NCI-H1048 (cell line): ENCODE results near the gene ENTPD7.

Experiments
- DNase-seq: peaks from one replicate; lab custom pipeline; 2025; lab: John Stamatoyannopoulos, UW

The ENTPD7 gene

GRCh38 chr10:99647601-99648151, 11.6 kb upstream of the ENTPD7 start:
- DNase-seq = no peak

GRCh38 chr10:99648717-99649116, 10.6 kb upstream of the ENTPD7 start:
- no peak for DNase-seq

- DNase-seq = no peak
Measured at GRCh38 chr10:99652800-99653390, 6.4 kb upstream of the ENTPD7 start.

GRCh38 chr10:99654390-99655175, 4.7 kb upstream of the ENTPD7 start:
- DNase-seq = no peak

GRCh38 chr10:99656199-99657064, 2.9 kb upstream of the ENTPD7 start:
- DNase-seq = no peak

GRCh38 chr10:99658622-99659030, 683 bp upstream of the ENTPD7 start:
- no peak for DNase-seq

GRCh38 chr10:99659868-99660366, 608 bp downstream of the ENTPD7 start:
- DNase-seq = no peak

- DNase-seq = no peak
Measured at GRCh38 chr10:99660662-99661376, 1.5 kb downstream of the ENTPD7 start.

GRCh38 chr10:99661377-99661763, 2.1 kb downstream of the ENTPD7 start:
- DNase-seq = no peak

GRCh38 chr10:99665304-99665703, 6.0 kb downstream of the ENTPD7 start:
- no peak for DNase-seq

- no peak for DNase-seq
Measured at GRCh38 chr10:99667108-99667751, 7.9 kb downstream of the ENTPD7 start.

GRCh38 chr10:99671386-99671785, 12.1 kb downstream of the ENTPD7 start:
- DNase-seq = no peak

- no peak for DNase-seq
Measured at GRCh38 chr10:99672884-99673283, 13.6 kb downstream of the ENTPD7 start.

GRCh38 chr10:99673492-99673891, 14.2 kb downstream of the ENTPD7 start:
- no peak for DNase-seq

- DNase-seq = no peak
Measured at GRCh38 chr10:99674762-99675161, 15.5 kb downstream of the ENTPD7 start.

- no peak for DNase-seq
Measured at GRCh38 chr10:99676426-99676825, 17.1 kb downstream of the ENTPD7 start.

- no peak for DNase-seq
Measured at GRCh38 chr10:99676895-99677294, 17.6 kb downstream of the ENTPD7 start.

GRCh38 chr10:99678921-99679320, 19.6 kb downstream of the ENTPD7 start:
- no peak for DNase-seq

- DNase-seq = no peak
Measured at GRCh38 chr10:99681553-99681952, 22.2 kb downstream of the ENTPD7 start.

GRCh38 chr10:99682032-99682431, 22.7 kb downstream of the ENTPD7 start:
- no peak for DNase-seq

GRCh38 chr10:99682752-99683151, 23.4 kb downstream of the ENTPD7 start:
- no peak for DNase-seq
